ENCODE measurements around the gene ASF1A. TPM values are rescaled to one million over a fixed set of nuclear protein-coding genes. Genes with fewer than 3 reads are reported as not detected.

Gene ASF1A
- total and polyA plus RNA-seq, 10 of the 15 experiments (the other 5 are each of a cell fraction or from before 2014, with no cell fraction given) = 23.7 to 103 (median 31.5) TPM

GRCh38 chr6:118913161-118913560 lies 19.2 kb downstream of the ASF1A start:
- no peaks in the 10 kb centered on the region for H3K79me2 ChIP-seq (ENCODE audit: control insufficient read depth, insufficient read depth, low read length)
- H3K27me3 ChIP-seq (replicated peaks in 1 of 2; ENCODE audit: control insufficient read depth in 2 of 2, insufficient read depth in 2 of 2, low read length in 1 of 2) = no peaks in the 10 kb centered on the region
- no peak overlapping the region for H3K4me2 ChIP-seq (ENCODE audit: control insufficient read depth, insufficient read depth)
- in situ Hi-C loops (cut with MboI) (no loop called here), intact Hi-C loops (cut with micrococcal nuclease; ENCODE audit: unreplicated experiment) (no loop called here)
- no peak overlapping the region for H3K9ac ChIP-seq (ENCODE audit: control insufficient read depth, insufficient read depth, low read length)
- ATAC-seq = no peak
- peaks cover 0 to 12% of the 10 kb centered on the region in 2 experiments; a peak in 1 of 4 replicates for H3K36me3 ChIP-seq (ENCODE audit: control insufficient read depth in 2 of 2, insufficient read depth in 2 of 2, low read length in 1 of 2)
- no TSS peak for BruUV-seq (replicated peaks)
- no peak for FAIRE-seq
- no peak overlapping the region for H3K27ac ChIP-seq (ENCODE audit: control insufficient read depth, insufficient read depth)
- no peaks in the 10 kb centered on the region for H3K9me3 ChIP-seq (replicated peaks; ENCODE audit: control insufficient read depth, insufficient read depth, low read length)
- no peak overlapping the region for H2AFZ ChIP-seq (ENCODE audit: control insufficient read depth, low read depth, low read length)
- 96% methylated on average over 2 of the region's 2 CpGs for WGBS (ENCODE audit: insufficient coverage, insufficient replicate concordance, low lambda C conversion rate, missing lambda C conversion rate)
- no peaks in the 10 kb centered on the region for H4K20me1 ChIP-seq (ENCODE audit: control insufficient read depth, insufficient read depth)
- POLR2A ChIA-PET = no interaction called here
- TF ChIP-seq CREB1 (IDR thresholded peaks at IDR 0.05; ENCODE audit: low read depth) (no peak), SREBF2 (IDR thresholded peaks at IDR 0.05; ENCODE audit: low read length) (no peak), ZBTB11 (CRISPR knock-in tag; IDR thresholded peaks at IDR 0.05) (no peak), MYB (IDR thresholded peaks at IDR 0.05; ENCODE audit: borderline replicate concordance, low read depth, low read length) (no peak), YBX1 (IDR thresholded peaks at IDR 0.05) (no peak), SIN3A (IDR thresholded peaks at IDR 0.05; ENCODE audit: low read depth, low read length) (no peak), FOXM1 (IDR thresholded peaks at IDR 0.05; ENCODE audit: low read depth, low read length) (no peak), TCF7 (IDR thresholded peaks at IDR 0.05; ENCODE audit: borderline replicate concordance) (no peak), NFXL1 (IDR thresholded peaks at IDR 0.05; ENCODE audit: borderline replicate concordance) (no peak), BACH1 (IDR thresholded peaks at IDR 0.05; ENCODE audit: borderline replicate concordance) (no peak), IKZF2 (IDR thresholded peaks at IDR 0.05) (no peak), PML (IDR thresholded peaks at IDR 0.05; ENCODE audit: low read length) (no peak), NRF1 (conservative IDR thresholded peaks at IDR 0.05; ENCODE audit: low read depth, low read length) (no peak)
- TF ChIP-seq, protein P1, sequence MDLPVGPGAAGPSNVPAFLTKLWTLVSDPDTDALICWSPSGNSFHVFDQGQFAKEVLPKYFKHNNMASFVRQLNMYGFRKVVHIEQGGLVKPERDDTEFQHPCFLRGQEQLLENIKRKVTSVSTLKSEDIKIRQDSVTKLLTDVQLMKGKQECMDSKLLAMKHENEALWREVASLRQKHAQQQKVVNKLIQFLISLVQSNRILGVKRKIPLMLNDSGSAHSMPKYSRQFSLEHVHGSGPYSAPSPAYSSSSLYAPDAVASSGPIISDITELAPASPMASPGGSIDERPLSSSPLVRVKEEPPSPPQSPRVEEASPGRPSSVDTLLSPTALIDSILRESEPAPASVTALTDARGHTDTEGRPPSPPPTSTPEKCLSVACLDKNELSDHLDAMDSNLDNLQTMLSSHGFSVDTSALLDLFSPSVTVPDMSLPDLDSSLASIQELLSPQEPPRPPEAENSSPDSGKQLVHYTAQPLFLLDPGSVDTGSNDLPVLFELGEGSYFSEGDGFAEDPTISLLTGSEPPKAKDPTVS (IDR thresholded peaks at IDR 0.05; ENCODE audit: low read depth, low read length) = no peak
- no peak overlapping the region for H3K4me3 ChIP-seq
- RAD21 ChIA-PET (ENCODE audit: unreplicated experiment) = no interaction called here
- CTCF ChIA-PET = interaction anchor here (1.1 to 2.3 kb wide), 2 partner anchors 9 to 16 kb away, joined by 3 to 8 read pairs; no protein-coding TSS in a partner anchor
- no peaks in the 10 kb centered on the region for H3K4me1 ChIP-seq (ENCODE audit: control insufficient read depth, insufficient read depth, low read length)
- SMC1A ChIA-PET (ENCODE audit: uncharacterized antibody, unreplicated experiment) = no interaction called here
- DNase-seq (ENCODE audit: low read depth, low spot score) = no peak

Measured in GM12878 (cell line).